ENCODE measurements around the gene QKI. TPM values are rescaled to one million over a fixed set of nuclear protein-coding genes. Genes with fewer than 3 reads are reported as not detected.

QKI gene
- total and polyA plus RNA-seq, 2 donors (not counting 1 experiment from before 2014, with no cell fraction given): 129 to 224 TPM

- Histone ChIP-seq H2AFZ (ENCODE audit: low read length) (no peak overlapping the region), H3K79me2 (ENCODE audit: control insufficient read depth, insufficient read depth, low read length) (peaks cover 3% of the 10 kb centered on the region), H3K27me3 (ENCODE audit: control insufficient read depth, insufficient read depth, low read length) (no peaks in the 10 kb centered on the region), H3K9me3 (ENCODE audit: control insufficient read depth, insufficient read depth, low read depth, low read length) (no peaks in the 10 kb centered on the region), H3K4me2 (ENCODE audit: extremely low read depth, insufficient read depth, low read length) (no peak overlapping the region), H3K9ac (ENCODE audit: insufficient read depth, low read length) (no peak overlapping the region), H4K20me1 (ENCODE audit: control insufficient read depth, extremely low read depth, insufficient read depth, low read length) (no peaks in the 10 kb centered on the region), H3K4me1 (ENCODE audit: control insufficient read depth, extremely low read depth, insufficient read depth, low read length) (peaks cover 2% of the 10 kb centered on the region), H3K27ac (ENCODE audit: insufficient read depth, low read length) (no peak overlapping the region), H3K4me3 (replicated peaks in 1 of 4; ENCODE audit: control extremely low read depth in 1 of 4, insufficient read depth in 1 of 4, low read depth in 3 of 4, low read length in 4 of 4) (no peak overlapping the region), H3K36me3 (ENCODE audit: control insufficient read depth, insufficient read depth, low read length) (no peaks in the 10 kb centered on the region)
- no peak for DNase-seq (ENCODE audit: low read depth in 2 of 2)
- TF ChIP-seq EZH2 (IDR thresholded peaks at IDR 0.05; ENCODE audit: low read length, missing control alignments): no peak
- TF ChIP-seq, protein P1, sequence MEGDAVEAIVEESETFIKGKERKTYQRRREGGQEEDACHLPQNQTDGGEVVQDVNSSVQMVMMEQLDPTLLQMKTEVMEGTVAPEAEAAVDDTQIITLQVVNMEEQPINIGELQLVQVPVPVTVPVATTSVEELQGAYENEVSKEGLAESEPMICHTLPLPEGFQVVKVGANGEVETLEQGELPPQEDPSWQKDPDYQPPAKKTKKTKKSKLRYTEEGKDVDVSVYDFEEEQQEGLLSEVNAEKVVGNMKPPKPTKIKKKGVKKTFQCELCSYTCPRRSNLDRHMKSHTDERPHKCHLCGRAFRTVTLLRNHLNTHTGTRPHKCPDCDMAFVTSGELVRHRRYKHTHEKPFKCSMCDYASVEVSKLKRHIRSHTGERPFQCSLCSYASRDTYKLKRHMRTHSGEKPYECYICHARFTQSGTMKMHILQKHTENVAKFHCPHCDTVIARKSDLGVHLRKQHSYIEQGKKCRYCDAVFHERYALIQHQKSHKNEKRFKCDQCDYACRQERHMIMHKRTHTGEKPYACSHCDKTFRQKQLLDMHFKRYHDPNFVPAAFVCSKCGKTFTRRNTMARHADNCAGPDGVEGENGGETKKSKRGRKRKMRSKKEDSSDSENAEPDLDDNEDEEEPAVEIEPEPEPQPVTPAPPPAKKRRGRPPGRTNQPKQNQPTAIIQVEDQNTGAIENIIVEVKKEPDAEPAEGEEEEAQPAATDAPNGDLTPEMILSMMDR (conservative IDR thresholded peaks at IDR 0.05 in 1 of 2, IDR thresholded peaks at IDR 0.05 in 1 of 2; ENCODE audit: low read depth in 1 of 2, low read length in 2 of 2): no peak
Observed at GRCh38 chr6:163409712-163410111, 4.8 kb upstream of the QKI start.

GRCh38 chr6:163412341-163412740, 2.2 kb upstream of the QKI start:
- no peak for DNase-seq (ENCODE audit: low read depth in 2 of 2)
- Histone ChIP-seq H3K36me3 (ENCODE audit: control insufficient read depth, insufficient read depth, low read length) (no peaks in the 10 kb centered on the region), H3K79me2 (ENCODE audit: control insufficient read depth, insufficient read depth, low read length) (peaks cover 24% of the 10 kb centered on the region), H3K27me3 (ENCODE audit: control insufficient read depth, insufficient read depth, low read length) (no peaks in the 10 kb centered on the region), H3K9me3 (ENCODE audit: control insufficient read depth, insufficient read depth, low read depth, low read length) (no peaks in the 10 kb centered on the region), H3K4me2 (ENCODE audit: extremely low read depth, insufficient read depth, low read length) (peak overlapping the region; percentile 69), H3K4me3 (replicated peaks in 1 of 4; ENCODE audit: control extremely low read depth in 1 of 4, insufficient read depth in 1 of 4, low read depth in 3 of 4, low read length in 4 of 4) (peak overlapping the region; percentile 45 to 99 (median 60)), H4K20me1 (ENCODE audit: control insufficient read depth, extremely low read depth, insufficient read depth, low read length) (no peaks in the 10 kb centered on the region), H3K4me1 (ENCODE audit: control insufficient read depth, extremely low read depth, insufficient read depth, low read length) (no peaks in the 10 kb centered on the region), H3K9ac (ENCODE audit: insufficient read depth, low read length) (no peak overlapping the region), H2AFZ (ENCODE audit: low read length) (no peak overlapping the region), H3K27ac (ENCODE audit: insufficient read depth, low read length) (no peak overlapping the region)
- TF ChIP-seq, protein P1 (conservative IDR thresholded peaks at IDR 0.05 in 1 of 2, IDR thresholded peaks at IDR 0.05 in 1 of 2; ENCODE audit: low read depth in 1 of 2, low read length in 2 of 2): no peak
- TF ChIP-seq EZH2 (IDR thresholded peaks at IDR 0.05; ENCODE audit: low read length, missing control alignments): no peak

DNA sequence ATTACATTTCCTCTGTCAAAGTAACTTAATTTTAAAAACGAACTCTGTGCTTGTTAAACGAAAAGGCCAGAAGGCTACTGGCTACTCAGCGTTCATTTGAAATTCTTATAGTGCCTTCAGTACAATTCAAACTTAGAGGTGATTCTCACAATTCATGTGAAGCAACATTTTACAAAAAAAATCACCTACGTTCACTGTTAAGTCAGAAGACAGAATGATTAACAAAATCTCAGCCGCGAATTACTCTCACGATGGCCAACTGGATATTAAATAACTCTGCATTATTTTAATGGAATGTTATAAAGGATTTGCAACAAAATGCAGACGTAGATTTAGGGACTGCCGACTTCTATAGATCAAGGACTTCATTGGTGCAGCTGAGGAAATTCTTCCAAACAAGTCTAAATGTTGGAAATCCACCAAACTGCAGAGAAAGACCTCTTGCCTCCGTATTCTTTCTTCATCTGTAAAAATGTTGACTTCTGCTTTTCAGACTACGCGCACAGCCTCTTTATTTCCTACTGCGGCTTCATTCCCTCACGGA, 1.6 kb upstream of the QKI start:
- TF ChIP-seq, protein P1 (conservative IDR thresholded peaks at IDR 0.05 in 1 of 2, IDR thresholded peaks at IDR 0.05 in 1 of 2; ENCODE audit: low read depth in 1 of 2, low read length in 2 of 2): no peak
- no peak for TF ChIP-seq EZH2 (IDR thresholded peaks at IDR 0.05; ENCODE audit: low read length, missing control alignments)
- Histone ChIP-seq H3K9me3 (ENCODE audit: control insufficient read depth, insufficient read depth, low read depth, low read length) (no peaks in the 10 kb centered on the region), H3K27me3 (ENCODE audit: control insufficient read depth, insufficient read depth, low read length) (no peaks in the 10 kb centered on the region), H3K79me2 (ENCODE audit: control insufficient read depth, insufficient read depth, low read length) (peaks cover 30% of the 10 kb centered on the region), H3K4me3 (replicated peaks in 1 of 4; ENCODE audit: control extremely low read depth in 1 of 4, insufficient read depth in 1 of 4, low read depth in 3 of 4, low read length in 4 of 4) (peak overlapping the region; percentile 45 to 99 (median 60)), H3K4me2 (ENCODE audit: extremely low read depth, insufficient read depth, low read length) (peak overlapping the region; percentile 69), H2AFZ (ENCODE audit: low read length) (peak overlapping the region; percentile 4), H3K9ac (ENCODE audit: insufficient read depth, low read length) (peak overlapping the region; percentile 83), H3K27ac (ENCODE audit: insufficient read depth, low read length) (peak overlapping the region; percentile 87), H4K20me1 (ENCODE audit: control insufficient read depth, extremely low read depth, insufficient read depth, low read length) (no peaks in the 10 kb centered on the region), H3K36me3 (ENCODE audit: control insufficient read depth, insufficient read depth, low read length) (no peaks in the 10 kb centered on the region), H3K4me1 (ENCODE audit: control insufficient read depth, extremely low read depth, insufficient read depth, low read length) (no peaks in the 10 kb centered on the region)
- DNase-seq (ENCODE audit: low read depth in 2 of 2): no peak
